Gastroesophageal sphincter (tissue), 3 donors: ENCODE data around the gene PSMB2.

ENCODE experiments used
- CTCF ChIP-seq, 4 experiments: fragments of 200-600 bp in 2 of 4; fragments of 450-650 bp in 2 of 4; sonication (generic) in 1 of 4; IDR thresholded peaks; one replicate each; pipeline ENCODE4 v1.5.1; 2017 to 2019; ENCODE audit warnings: antibody characterized with exemption in 4 of 4, mild to moderate bottlenecking in 2 of 4, moderate library complexity in 2 of 4
- EP300 ChIP-seq: sonication (generic); formaldehyde crosslinking; IDR thresholded peaks from one replicate; pipeline ENCODE4 v1.6.1; 2017; ENCODE audit warnings: antibody characterized with exemption, mild to moderate bottlenecking
- POLR2A ChIP-seq, 2 donors: fragments of 450-650 bp; IDR thresholded peaks; one replicate each; pipeline ENCODE4 v1.6.1; 2017; ENCODE audit warnings: antibody characterized with exemption in 2 of 2, mild to moderate bottlenecking in 2 of 2, moderate library complexity in 1 of 2

GRCh38 chr1:35559317-35559944 lies 81.9 kb downstream of the PSMB2 start:
- no peak for TF ChIP-seq EP300
- TF ChIP-seq POLR2A (IDR thresholded peaks at IDR 0.05), result no peak
- TF ChIP-seq CTCF (IDR thresholded peaks at IDR 0.05), result no peak
